GM18526 (cell line): ENCODE data around the gene FRMPD2.
A peak's percentile ranks its signal among the peaks of the same experiment; 100 is the strongest.

Experiments
- POLR2A ChIP-seq: IDR thresholded peaks from 3 replicates; pipeline ENCODE4 v1.6.1; 2011; ENCODE audit not compliant: insufficient read length; ENCODE audit errors: extremely low read depth

Gene FRMPD2, protein sequence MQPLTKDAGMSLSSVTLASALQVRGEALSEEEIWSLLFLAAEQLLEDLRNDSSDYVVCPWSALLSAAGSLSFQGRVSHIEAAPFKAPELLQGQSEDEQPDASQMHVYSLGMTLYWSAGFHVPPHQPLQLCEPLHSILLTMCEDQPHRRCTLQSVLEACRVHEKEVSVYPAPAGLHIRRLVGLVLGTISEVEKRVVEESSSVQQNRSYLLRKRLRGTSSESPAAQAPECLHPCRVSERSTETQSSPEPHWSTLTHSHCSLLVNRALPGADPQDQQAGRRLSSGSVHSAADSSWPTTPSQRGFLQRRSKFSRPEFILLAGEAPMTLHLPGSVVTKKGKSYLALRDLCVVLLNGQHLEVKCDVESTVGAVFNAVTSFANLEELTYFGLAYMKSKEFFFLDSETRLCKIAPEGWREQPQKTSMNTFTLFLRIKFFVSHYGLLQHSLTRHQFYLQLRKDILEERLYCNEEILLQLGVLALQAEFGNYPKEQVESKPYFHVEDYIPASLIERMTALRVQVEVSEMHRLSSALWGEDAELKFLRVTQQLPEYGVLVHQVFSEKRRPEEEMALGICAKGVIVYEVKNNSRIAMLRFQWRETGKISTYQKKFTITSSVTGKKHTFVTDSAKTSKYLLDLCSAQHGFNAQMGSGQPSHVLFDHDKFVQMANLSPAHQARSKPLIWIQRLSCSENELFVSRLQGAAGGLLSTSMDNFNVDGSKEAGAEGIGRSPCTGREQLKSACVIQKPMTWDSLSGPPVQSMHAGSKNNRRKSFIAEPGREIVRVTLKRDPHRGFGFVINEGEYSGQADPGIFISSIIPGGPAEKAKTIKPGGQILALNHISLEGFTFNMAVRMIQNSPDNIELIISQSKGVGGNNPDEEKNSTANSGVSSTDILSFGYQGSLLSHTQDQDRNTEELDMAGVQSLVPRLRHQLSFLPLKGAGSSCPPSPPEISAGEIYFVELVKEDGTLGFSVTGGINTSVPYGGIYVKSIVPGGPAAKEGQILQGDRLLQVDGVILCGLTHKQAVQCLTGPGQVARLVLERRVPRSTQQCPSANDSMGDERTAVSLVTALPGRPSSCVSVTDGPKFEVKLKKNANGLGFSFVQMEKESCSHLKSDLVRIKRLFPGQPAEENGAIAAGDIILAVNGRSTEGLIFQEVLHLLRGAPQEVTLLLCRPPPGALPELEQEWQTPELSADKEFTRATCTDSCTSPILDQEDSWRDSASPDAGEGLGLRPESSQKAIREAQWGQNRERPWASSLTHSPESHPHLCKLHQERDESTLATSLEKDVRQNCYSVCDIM (N-terminal part only)

DNA sequence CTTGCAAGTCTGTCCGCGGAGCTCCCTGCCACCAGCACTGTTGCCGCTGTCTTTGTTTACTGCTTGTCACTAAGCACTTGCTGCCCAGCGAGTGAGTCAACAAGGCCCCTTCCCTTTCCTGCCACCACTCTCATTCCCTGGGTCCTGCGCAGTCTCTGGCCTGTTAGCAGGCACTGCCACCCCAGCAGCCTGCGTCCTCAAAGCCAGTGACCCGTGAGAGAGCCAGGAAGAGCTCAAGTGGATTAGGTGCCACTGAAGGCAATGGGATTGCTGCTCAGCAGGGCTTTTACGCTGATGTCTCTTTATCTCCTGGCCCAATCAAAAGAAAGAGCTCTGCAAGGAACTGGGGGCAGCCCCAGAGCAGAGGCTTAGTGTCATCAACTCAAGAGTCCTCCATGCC is at the start of gene FRMPD2:
FRMPD2 (minus strand) TSS at position 61 of the 400 bp plus-strand sequence. CDS start 129 bp downstream, outside the sequence.
- no peak for TF ChIP-seq POLR2A

DNA sequence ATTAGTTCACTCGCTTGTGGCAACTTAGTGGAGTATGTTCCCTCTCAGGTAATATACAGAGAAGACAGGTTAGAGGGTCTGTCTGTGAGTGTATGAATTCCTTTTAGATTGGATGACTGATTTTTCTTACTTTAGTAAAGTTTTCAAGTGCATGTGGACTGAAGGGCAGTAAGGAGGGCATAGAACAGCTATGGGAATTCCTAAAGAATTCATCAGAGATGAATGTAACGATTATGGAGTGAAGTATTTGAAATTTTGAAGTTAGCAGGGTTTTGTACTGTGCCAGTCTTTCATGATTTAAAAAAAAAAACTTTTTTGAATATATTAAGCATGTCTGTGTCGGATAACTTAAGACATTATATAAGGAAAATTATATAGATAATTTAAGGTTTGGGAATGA is 47.5 kb upstream of the FRMPD2 start:
- no peak for TF ChIP-seq POLR2A

DNA sequence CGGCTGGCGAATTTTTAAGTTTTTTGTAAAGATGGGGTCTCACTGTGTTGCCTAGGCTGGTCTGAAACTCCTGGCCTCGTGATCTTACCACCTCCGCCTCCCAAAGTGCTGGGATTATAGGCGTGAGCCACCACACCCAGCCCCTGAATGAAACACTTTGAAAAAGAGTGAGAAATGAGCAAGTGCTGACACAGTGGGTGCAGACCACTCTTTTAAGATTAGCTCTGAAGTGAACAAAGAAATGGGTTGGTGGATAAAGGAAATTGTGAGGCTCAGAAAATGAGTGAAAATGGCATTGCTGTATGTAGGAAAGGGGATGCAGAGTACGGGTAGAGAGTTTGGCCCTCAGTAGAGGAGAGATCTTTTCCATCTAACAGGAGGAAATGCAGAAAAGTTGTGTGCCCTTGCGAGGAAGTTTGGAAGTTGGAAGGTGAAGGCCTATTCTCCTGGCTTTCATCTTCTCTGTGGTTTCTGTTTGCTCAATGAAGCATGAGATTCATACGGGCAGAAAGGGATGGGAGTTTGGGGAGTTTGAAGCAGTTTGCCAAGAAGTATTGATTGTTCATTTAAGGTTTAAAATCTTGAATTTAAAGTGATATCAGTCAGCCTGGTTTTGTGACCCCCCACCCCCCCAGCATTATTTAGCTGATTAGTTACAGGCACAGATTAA is 43.0 kb upstream of the FRMPD2 start:
- no peak for TF ChIP-seq POLR2A

DNA sequence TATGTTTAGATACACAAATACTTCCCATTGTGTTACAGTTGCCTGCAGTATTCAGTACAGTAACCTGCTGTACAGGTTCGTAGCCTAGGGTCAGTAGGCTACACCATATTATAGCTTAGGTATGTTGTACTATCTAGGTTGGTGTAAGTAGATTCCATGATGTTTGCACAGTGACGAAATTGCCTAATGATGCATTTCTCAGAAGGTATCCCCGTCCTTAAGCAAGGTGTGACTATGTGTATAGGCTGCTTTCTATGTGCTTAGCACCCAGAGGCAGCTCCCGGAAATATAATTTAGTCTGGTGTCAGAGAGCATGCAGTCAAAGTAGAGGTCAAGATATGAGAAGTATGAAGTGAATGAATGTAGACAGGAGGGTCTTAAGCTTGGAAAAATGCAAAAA is 41.7 kb upstream of the FRMPD2 start:
- no peak for TF ChIP-seq POLR2A

DNA sequence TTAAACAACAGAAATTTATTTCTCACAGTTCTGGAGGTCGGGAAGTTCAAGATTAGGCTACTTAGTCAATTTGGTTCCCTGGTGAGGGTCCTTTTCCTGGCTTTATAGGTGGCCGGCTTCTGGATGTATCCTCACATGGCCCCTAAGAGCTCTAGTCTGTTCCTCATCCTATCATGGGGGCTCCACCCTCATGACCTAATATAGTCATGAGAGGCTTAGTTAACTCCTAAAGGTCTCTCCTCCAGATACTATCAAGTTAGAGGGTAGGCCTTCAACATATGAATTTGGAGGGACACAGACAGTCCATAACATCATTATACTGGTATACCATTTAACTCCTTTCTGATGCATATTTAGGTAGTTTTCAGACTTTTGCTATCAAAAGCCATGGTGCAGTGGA is 39.6 kb upstream of the FRMPD2 start:
- TF ChIP-seq POLR2A = no peak

DNA sequence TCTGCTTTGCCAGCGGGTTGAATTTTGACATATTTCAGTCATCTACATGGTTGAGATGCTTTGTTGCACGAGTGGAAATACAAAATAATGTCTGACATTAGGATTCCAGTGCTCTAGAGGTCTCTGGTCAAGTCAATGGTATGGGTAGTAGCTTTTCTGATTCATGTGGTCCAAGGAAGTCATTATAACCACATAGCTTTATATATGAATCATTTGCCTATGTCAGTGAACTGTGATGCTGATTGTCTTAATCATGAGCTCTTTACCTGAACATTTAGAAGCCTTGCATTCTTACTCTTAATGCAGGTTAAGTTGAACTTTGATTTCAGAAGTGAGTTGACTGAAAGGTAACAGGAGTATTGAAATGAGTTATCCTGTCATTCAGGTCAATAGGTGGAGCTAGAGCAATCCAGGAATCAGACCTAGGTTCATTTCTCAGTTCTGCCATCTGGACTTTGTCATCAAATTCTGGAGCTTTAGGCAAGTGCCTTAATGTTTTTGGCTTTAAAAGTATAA is 35.3 kb upstream of the FRMPD2 start:
- no peak for TF ChIP-seq POLR2A

DNA sequence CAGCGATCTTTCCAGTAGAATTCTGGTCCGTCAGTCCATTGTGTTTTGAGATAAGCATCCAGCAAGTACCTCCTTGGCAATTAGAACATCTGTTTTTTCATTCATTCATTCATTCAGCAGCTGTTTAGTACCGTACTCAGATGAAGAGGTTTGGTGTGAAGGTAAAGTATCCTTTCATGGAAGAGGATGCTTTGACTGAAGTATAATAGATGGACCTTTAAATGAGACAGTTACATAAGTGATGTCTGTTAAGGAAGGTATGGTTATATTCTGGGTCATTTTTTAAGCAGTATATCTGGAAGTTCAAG is 33.2 kb upstream of the FRMPD2 start:
- no peak for TF ChIP-seq POLR2A

DNA sequence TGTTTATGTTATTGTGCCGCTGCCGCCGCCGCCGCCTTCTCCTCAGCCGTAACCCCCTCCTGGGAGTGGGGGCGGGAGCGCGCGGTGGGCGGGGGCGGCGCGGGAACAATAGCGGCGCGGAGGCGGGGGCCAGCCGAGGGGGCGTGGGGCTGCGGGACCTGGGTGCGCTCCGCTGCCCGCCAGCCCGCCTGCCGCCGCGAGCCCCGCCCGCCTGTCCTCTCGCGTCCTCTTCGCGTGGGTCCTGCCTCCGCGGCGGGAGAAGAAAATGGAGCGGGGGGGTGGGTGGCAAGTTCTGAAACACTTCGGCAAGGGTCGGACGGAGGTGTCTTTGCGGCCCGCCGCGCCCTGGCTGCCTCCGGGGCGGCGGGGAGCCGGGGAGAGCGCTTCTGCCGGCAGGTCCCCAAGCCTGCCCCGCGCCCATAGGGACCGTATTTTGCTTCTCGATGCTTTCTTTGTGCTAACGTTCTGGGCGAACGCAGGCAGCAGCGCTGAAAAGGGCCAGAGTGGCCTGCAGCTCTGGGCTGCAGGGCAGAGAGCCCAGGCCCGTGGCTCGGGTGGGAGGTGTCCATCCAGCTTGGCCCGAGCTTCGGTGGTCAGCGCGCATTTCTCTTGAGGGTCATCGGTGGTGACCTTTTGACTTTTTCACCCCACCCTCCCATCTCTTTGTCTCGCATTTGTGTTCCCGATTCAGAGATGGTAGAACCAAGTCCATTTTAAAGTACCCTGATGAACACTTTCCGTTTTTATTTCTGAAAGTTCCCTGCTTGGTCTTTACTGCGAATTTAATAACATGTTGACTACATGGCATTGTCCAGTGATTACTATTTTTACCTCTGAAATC is 32.6 kb upstream of the FRMPD2 start:
- TF ChIP-seq POLR2A = no peak

DNA sequence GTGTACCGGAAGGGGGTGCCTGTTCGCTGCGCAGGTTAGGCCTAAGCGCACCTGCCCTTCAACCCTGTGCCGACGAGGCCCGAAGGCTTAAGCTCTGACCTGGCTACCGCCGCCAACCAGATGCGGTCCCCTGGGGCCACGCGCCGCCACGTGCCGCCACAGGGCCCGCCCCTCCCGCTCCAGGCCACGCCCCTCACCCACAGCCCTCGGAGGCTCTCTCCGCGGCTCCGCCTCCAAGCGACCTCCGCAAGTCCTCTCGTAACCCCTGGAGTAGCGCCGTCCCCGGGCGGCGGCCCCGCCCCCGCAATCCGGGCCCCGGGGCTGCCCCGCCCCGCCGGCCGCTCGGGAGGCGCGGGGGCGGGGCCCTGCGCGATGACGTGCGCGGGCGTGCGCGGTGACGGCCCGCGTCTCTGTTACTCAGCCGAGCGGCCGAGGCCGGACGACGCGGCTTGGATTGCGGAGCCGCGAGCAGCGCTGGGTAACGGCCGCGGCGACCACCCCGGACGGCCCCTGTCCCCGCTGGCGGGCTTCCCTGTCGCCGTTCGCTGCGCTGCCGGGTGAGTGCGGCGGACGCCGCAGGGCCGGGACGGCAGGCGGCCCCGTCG is 31.9 kb upstream of the FRMPD2 start, which contains the start of gene MAPK8:
MAPK8 (plus strand) TSS at position 413 of the 605 bp plus-strand sequence. CDS start 94,984 bp downstream, outside the sequence.
- peak; percentile 88 for TF ChIP-seq POLR2A

DNA sequence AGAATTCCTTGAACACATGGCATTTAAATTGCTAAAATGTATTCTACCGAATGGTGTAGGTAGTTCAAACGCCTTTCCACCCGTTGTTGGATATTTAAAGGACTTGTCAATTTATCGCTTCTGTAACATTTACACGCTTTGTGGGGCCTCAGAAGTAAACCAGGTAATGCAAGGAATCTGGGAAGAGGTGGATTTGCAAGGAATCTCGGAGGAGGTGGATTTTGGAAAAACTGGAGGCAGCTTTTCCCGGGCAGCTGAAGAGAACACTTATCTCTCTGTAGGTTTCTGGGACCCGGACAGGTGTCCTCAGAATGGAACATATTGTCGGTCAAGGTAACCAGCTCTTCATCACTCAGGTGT is 31.4 kb upstream of the FRMPD2 start:
- no peak for TF ChIP-seq POLR2A

DNA sequence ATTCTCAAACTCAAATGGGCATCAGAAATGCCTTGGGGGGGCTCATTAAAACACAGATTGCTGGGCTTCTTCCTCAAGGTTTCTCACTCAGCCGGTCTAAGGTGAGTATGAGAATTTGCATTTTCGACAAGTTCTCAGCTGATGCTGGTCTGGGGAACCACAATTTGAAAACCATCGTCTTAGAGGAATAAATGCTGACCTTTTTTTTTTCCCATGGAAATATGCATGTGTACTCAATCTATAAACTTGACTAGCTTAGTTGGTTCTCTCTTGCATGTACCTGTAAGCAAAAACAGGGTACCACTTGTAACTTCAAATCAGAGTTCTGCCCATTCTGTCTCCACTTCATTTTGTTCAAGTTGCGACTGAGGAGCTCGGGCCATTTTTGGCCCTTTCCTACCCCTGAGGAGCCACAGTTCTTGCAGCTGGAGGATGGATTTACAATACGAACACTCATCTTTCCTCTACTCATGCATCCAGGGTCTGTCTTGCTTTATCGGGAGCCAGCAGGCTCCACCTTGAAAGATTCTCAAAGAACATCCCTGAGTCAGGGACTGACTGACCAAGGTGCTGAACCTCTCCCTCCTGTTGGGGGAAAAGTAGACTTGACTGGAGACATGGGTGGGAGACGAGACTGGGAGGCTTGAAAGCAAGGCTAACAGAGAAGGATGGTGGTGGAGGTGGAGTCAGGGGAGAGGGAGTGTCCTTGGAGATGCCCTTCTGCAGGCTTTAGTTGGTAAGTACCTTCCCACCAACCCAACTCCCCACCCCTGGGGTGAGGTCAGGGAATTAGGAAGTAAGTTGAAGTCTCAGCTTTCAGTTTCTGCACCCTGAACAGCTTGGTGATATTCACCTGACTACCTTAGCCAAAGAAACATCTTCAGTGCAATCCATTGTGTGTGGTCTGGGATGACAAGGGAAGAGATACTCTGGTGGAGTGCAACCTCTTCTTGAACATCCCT is 28.3 kb upstream of the FRMPD2 start:
- TF ChIP-seq POLR2A = no peak

DNA sequence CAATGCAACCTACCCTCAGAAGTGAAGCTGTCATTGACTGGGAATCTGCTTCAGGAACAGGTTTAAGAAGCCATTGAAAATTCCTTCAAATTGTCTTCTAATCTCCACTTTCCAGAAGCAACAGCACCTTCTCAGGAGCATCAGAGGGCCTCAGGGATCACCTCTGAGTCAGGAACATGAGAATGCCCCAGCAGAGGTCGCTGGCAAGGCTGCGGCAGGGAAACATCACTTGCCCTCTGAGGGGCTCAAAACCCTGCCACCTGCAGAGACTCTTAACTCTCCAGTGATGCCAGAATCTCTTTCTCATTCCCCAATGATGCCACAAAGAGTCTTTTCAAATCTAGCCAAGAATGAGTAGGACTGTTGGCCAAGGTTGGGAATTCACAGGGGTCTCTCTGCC is 26.1 kb upstream of the FRMPD2 start:
- TF ChIP-seq POLR2A = no peak
